Prostate gland (tissue), 2 donors: Measurements from ENCODE around the gene MAFF. TPM values are rescaled to one million over a fixed set of nuclear protein-coding genes. Genes with fewer than 3 reads are reported as not detected.

ENCODE experiments used
- DNase-seq: peaks from one replicate; pipeline ENCODE4 v3.0.0-alpha.2; 2019; ENCODE audit warnings: low spot score
- H3K27ac ChIP-seq, 2 donors: fragments of 200-600 bp; sonication (generic); 2 replicates each; pipeline ENCODE4 v1.5.1; 2017 to 2019
- H3K27me3 ChIP-seq: fragments of 200-600 bp; sonication (generic); replicated peaks from 2 replicates; pipeline ENCODE4 v1.5.1; 2019; ENCODE audit not compliant: insufficient read depth
- H3K36me3 ChIP-seq, 2 donors: fragments of 200-600 bp; sonication (generic); 1 replicate in 1 of 2; 2 replicates in 1 of 2; pipeline versions ENCODE4 v1.5.1 to v1.8.1; 2017 to 2019
- H3K4me1 ChIP-seq: fragments of 200-600 bp; sonication (generic); replicated peaks from 2 replicates; pipeline ENCODE4 v1.5.1; 2019
- H3K4me3 ChIP-seq, 2 donors: fragments of 200-600 bp; sonication (generic); 2 replicates each; pipeline ENCODE4 v1.5.1; 2017 to 2019
- H3K9me3 ChIP-seq: fragments of 200-600 bp; sonication (generic); 2 replicates; pipeline ENCODE4 v1.5.1; 2017
- CTCF ChIP-seq, 4 experiments: fragments of 200-600 bp in 2 of 4; fragments of 450-650 bp in 2 of 4; sonication (generic) in 2 of 4; IDR thresholded peaks; 1 replicate in 3 of 4; 2 replicates in 1 of 4; pipeline ENCODE4 v1.5.1; 2016 to 2019; ENCODE audit warnings: antibody characterized with exemption in 4 of 4, mild to moderate bottlenecking in 2 of 4, moderate library complexity in 2 of 4
- POLR2A ChIP-seq: fragments of 450-650 bp; IDR thresholded peaks from one replicate; pipeline ENCODE4 v1.6.1; 2016; ENCODE audit warnings: antibody characterized with exemption, mild to moderate bottlenecking
- POLR2AphosphoS5 ChIP-seq: sonication (generic); formaldehyde crosslinking; IDR thresholded peaks from one replicate; pipeline ENCODE4 v1.6.1; 2017; ENCODE audit warnings: antibody characterized with exemption
- WGBS: methylation state at CpG from one replicate; pipeline ENCODE4 v1.1.5; 2018; 5-methylcytosine and 5-hydroxymethylcytosine counted together
- intact Hi-C: fragments of 100-400 bp; cut with DNase I; formaldehyde crosslinking; loops from one replicate; pipeline ENCODE4 v1.14.2; 2022
- total RNA-seq, 2 donors: library from RNA; depleted of rRNA; stranded (reverse); fragments of >200 nt; gene quantifications; one replicate each; pipeline ENCODE4 v1.1.0, GENCODE V29; 2016

MAFF gene
- total RNA-seq, 2 donors from 2014 or later = 23.6 to 26.0 TPM

- TF ChIP-seq CTCF (IDR thresholded peaks at IDR 0.05) (no peak), POLR2AphosphoS5 (no peak), POLR2A (no peak)
- no peaks in the 10 kb centered on the region for H3K27me3 ChIP-seq
- DNase-seq = no peak
- H3K27ac ChIP-seq = no peak overlapping the region
- H3K4me3 ChIP-seq = no peak overlapping the region
- H3K4me1 ChIP-seq = no peaks in the 10 kb centered on the region
- intact Hi-C loops = no loop called here
- H3K36me3 ChIP-seq = no peaks in the 10 kb centered on the region
- H3K9me3 ChIP-seq = no peaks in the 10 kb centered on the region
- 88% methylated on average over 14 of the region's 14 CpGs for WGBS
These were observed 38.6 kb upstream of the MAFF start for GRCh38 chr22:38162881-38163843.

- no peak for TF ChIP-seq POLR2A
- no peak for TF ChIP-seq CTCF (IDR thresholded peaks at IDR 0.05)
- no peak for TF ChIP-seq POLR2AphosphoS5
- Histone ChIP-seq H3K4me3 (no peak overlapping the region), H3K27ac (no peak overlapping the region), H3K9me3 (no peaks in the 10 kb centered on the region), H3K27me3 (no peaks in the 10 kb centered on the region), H3K4me1 (no peaks in the 10 kb centered on the region), H3K36me3 (no peaks in the 10 kb centered on the region)
- 75% methylated on average over 13 of the region's 13 CpGs for WGBS
- no peak for DNase-seq
- intact Hi-C loops = no loop called here
These were observed 37.8 kb upstream of the MAFF start for GRCh38 chr22:38163844-38164550.

GRCh38 chr22:38164551-38164918 lies 37.3 kb upstream of the MAFF start:
- intact Hi-C loops = no loop called here
- DNase-seq = no peak
- Histone ChIP-seq H3K4me1 (no peaks in the 10 kb centered on the region), H3K9me3 (no peaks in the 10 kb centered on the region), H3K4me3 (no peak overlapping the region), H3K27ac (no peak overlapping the region), H3K27me3 (no peaks in the 10 kb centered on the region), H3K36me3 (no peaks in the 10 kb centered on the region)
- 74% methylated on average over 7 of the region's 7 CpGs for WGBS
- TF ChIP-seq POLR2AphosphoS5 (no peak), CTCF (IDR thresholded peaks at IDR 0.05) (no peak), POLR2A (no peak)

GRCh38 chr22:38165922-38166593 lies 35.7 kb upstream of the MAFF start:
- TF ChIP-seq POLR2A = no peak
- TF ChIP-seq POLR2AphosphoS5 = no peak
- no peak for TF ChIP-seq CTCF (IDR thresholded peaks at IDR 0.05)
- WGBS = 91% methylated on average over 13 of the region's 13 CpGs
- H3K4me3 ChIP-seq = no peak overlapping the region
- H3K9me3 ChIP-seq = no peaks in the 10 kb centered on the region
- no peaks in the 10 kb centered on the region for H3K27me3 ChIP-seq
- no peaks in the 10 kb centered on the region for H3K36me3 ChIP-seq
- DNase-seq = no peak
- H3K27ac ChIP-seq = no peak overlapping the region
- H3K4me1 ChIP-seq = no peaks in the 10 kb centered on the region
- intact Hi-C loops = no loop called here
